ENCODE measurements around the gene POLD2. TPM values are rescaled to one million over a fixed set of nuclear protein-coding genes. Genes with fewer than 3 reads are reported as not detected.
A peak's percentile ranks its signal among the peaks of the same experiment; 100 is the strongest.

POLD2 gene
- total RNA-seq, 1 donor from 2014 or later: 232 TPM

- Histone ChIP-seq H2AFZ (replicated peaks) (no peak overlapping the region), H3F3A (ENCODE audit: low read depth) (peaks cover 5% of the 10 kb centered on the region), H4K20me1 (ENCODE audit: low read depth) (peaks cover 4% of the 10 kb centered on the region), H3K4me2 (no peak overlapping the region), H3K27me3 (peaks cover 37% of the 10 kb centered on the region), H3K36me3 (no peaks in the 10 kb centered on the region), H3K9ac (no peak overlapping the region), H3K4me3 (no peak overlapping the region), H3K79me2 (ENCODE audit: low read depth) (no peaks in the 10 kb centered on the region), H3K27ac (no peak overlapping the region), H3K4me1 (no peaks in the 10 kb centered on the region), H3K9me3 (ENCODE audit: low read depth) (no peaks in the 10 kb centered on the region)
- TF ChIP-seq EZH2phosphoT487 (IDR thresholded peaks at IDR 0.05): no peak
- H3K27ac Mint-ChIP-seq: no peak overlapping the region
- no peaks in the 10 kb centered on the region for H3K9me3 Mint-ChIP-seq
- H3K4me3 Mint-ChIP-seq: no peak overlapping the region
- H3K27me3 Mint-ChIP-seq (ENCODE audit: insufficient read depth, low read depth): peaks cover 9% of the 10 kb centered on the region
- no peak for DNase-seq (ENCODE audit: low spot score)
- H3K4me1 Mint-ChIP-seq: peaks cover 17% of the 10 kb centered on the region
- H3K36me3 Mint-ChIP-seq: peaks cover 4% of the 10 kb centered on the region
Measured at GRCh38 chr7:44107116-44107960, 16.0 kb downstream of the POLD2 start.

- TF ChIP-seq EZH2 (IDR thresholded peaks at IDR 0.05) (no peak), CTCF (IDR thresholded peaks at IDR 0.05) (no peak), EZH2phosphoT487 (IDR thresholded peaks at IDR 0.05) (no peak)
- H3K4me2 ChIP-seq: no peak overlapping the region
- no peaks in the 10 kb centered on the region for H3K36me3 ChIP-seq
- peaks cover 5% of the 10 kb centered on the region for H3F3A ChIP-seq (ENCODE audit: low read depth)
- no peaks in the 10 kb centered on the region for H3K9me3 Mint-ChIP-seq
- H3K4me3 ChIP-seq: no peak overlapping the region
- peaks cover 4% of the 10 kb centered on the region for H4K20me1 ChIP-seq (ENCODE audit: low read depth)
- DNase-seq (ENCODE audit: low spot score): no peak
- no peak overlapping the region for H3K27ac ChIP-seq
- H3K4me3 Mint-ChIP-seq: peak overlapping the region; percentile 86
- H3K27me3 Mint-ChIP-seq (ENCODE audit: insufficient read depth, low read depth): peaks cover 8% of the 10 kb centered on the region
- H3K9me3 ChIP-seq (ENCODE audit: low read depth): no peaks in the 10 kb centered on the region
- no peak overlapping the region for H3K9ac ChIP-seq
- H3K4me1 ChIP-seq: no peaks in the 10 kb centered on the region
- no peaks in the 10 kb centered on the region for H3K79me2 ChIP-seq (ENCODE audit: low read depth)
- peak overlapping the region; percentile 91 for H3K27ac Mint-ChIP-seq
- peaks cover 3% of the 10 kb centered on the region for H3K36me3 Mint-ChIP-seq
- H3K4me1 Mint-ChIP-seq: peaks cover 20% of the 10 kb centered on the region
- no peak overlapping the region for H2AFZ ChIP-seq (replicated peaks)
- H3K27me3 ChIP-seq: peaks cover 44% of the 10 kb centered on the region
Measured at GRCh38 chr7:44106311-44107065, 16.9 kb downstream of the POLD2 start.

GRCh38 chr7:44105832-44106231, 17.5 kb downstream of the POLD2 start:
- TF ChIP-seq EZH2phosphoT487 (IDR thresholded peaks at IDR 0.05) (no peak), EZH2 (IDR thresholded peaks at IDR 0.05) (no peak), CTCF (IDR thresholded peaks at IDR 0.05) (no peak)
- Histone ChIP-seq H3K27me3 (peaks cover 44% of the 10 kb centered on the region), H3K9me3 (ENCODE audit: low read depth) (no peaks in the 10 kb centered on the region), H3K27ac (no peak overlapping the region), H3K79me2 (ENCODE audit: low read depth) (no peaks in the 10 kb centered on the region), H3K4me1 (no peaks in the 10 kb centered on the region), H3K4me3 (no peak overlapping the region), H3F3A (ENCODE audit: low read depth) (peaks cover 5% of the 10 kb centered on the region), H3K4me2 (peak overlapping the region; percentile 80), H2AFZ (replicated peaks) (no peak overlapping the region), H4K20me1 (ENCODE audit: low read depth) (peaks cover 4% of the 10 kb centered on the region), H3K36me3 (no peaks in the 10 kb centered on the region), H3K9ac (no peak overlapping the region)
- Mint-ChIP-seq H3K4me1 (peaks cover 20% of the 10 kb centered on the region), H3K27me3 (ENCODE audit: insufficient read depth, low read depth) (peaks cover 8% of the 10 kb centered on the region), H3K4me3 (peak overlapping the region; percentile 86), H3K27ac (peak overlapping the region; percentile 28), H3K36me3 (peaks cover 3% of the 10 kb centered on the region), H3K9me3 (no peaks in the 10 kb centered on the region)
- no peak for DNase-seq (ENCODE audit: low spot score)

Measured in neural progenitor cell (in vitro differentiated cells).